Progenitor cell of endocrine pancreas (in vitro differentiated cells): ENCODE measurements around the gene CLSTN2. TPM values are rescaled to one million over a fixed set of nuclear protein-coding genes. Genes with fewer than 3 reads are reported as not detected.

Source experiments
- DNase-seq: peaks from one replicate; pipeline ENCODE4 v3.0.0; 2021; ENCODE audit warnings: low spot score; ENCODE audit not compliant: unreplicated experiment
- H3K27ac Mint-ChIP-seq: 2 replicates; pipeline ENCODE4 v1.8.0; 2021; ENCODE audit warnings: mild to moderate bottlenecking, moderate library complexity, mixed read lengths
- H3K27me3 Mint-ChIP-seq: 2 replicates; pipeline ENCODE4 v1.8.0; 2021; ENCODE audit warnings: mixed read lengths
- H3K36me3 Mint-ChIP-seq: 2 replicates; pipeline ENCODE4 v1.8.0; 2022; ENCODE audit warnings: mixed read lengths; ENCODE audit not compliant: insufficient read depth
- H3K4me1 Mint-ChIP-seq: 2 replicates; pipeline ENCODE4 v1.8.0; 2021; ENCODE audit warnings: low read depth, mixed read lengths
- H3K4me3 Mint-ChIP-seq: 2 replicates; pipeline ENCODE4 v1.8.0; 2021; ENCODE audit warnings: low read depth, mild to moderate bottlenecking, moderate library complexity, mixed read lengths
- H3K9me3 Mint-ChIP-seq: 2 replicates; pipeline ENCODE4 v1.8.0; 2021; ENCODE audit warnings: low read depth, mixed read lengths
- CTCF ChIP-seq: fragments of 200-600 bp; sonication (generic); IDR thresholded peaks from one replicate; pipeline ENCODE4 v1.5.0; 2021; ENCODE audit warnings: antibody characterized with exemption, mild to moderate bottlenecking; ENCODE audit not compliant: unreplicated experiment
- total RNA-seq: library from RNA; stranded (reverse); gene quantifications from 2 replicates; pipeline ENCODE4 v1.2.1, GENCODE V29; 2021

CLSTN2 gene
- total RNA-seq, 1 donor from 2014 or later: 2.8 TPM

- Mint-ChIP-seq H3K9me3 (no peaks in the 10 kb centered on the region), H3K36me3 (no peaks in the 10 kb centered on the region), H3K4me1 (peaks cover 5% of the 10 kb centered on the region), H3K27me3 (peaks cover 14% of the 10 kb centered on the region), H3K4me3 (no peak overlapping the region), H3K27ac (no peak overlapping the region)
- DNase-seq: no peak
- TF ChIP-seq CTCF: no peak
These were observed 532.9 kb downstream of the CLSTN2 start for GRCh38 chr3:140467796-140468315.

GRCh38 chr3:140468407-140468806 is 533.4 kb downstream of the CLSTN2 start:
- Mint-ChIP-seq H3K4me3 (no peak overlapping the region), H3K36me3 (no peaks in the 10 kb centered on the region), H3K9me3 (no peaks in the 10 kb centered on the region), H3K4me1 (peaks cover 5% of the 10 kb centered on the region), H3K27ac (no peak overlapping the region), H3K27me3 (peaks cover 12% of the 10 kb centered on the region)
- TF ChIP-seq CTCF: no peak
- DNase-seq: no peak

GRCh38 chr3:140469491-140469890 is 534.5 kb downstream of the CLSTN2 start:
- DNase-seq: no peak
- no peaks in the 10 kb centered on the region for H3K36me3 Mint-ChIP-seq

GRCh38 chr3:140470211-140470610 is 535.2 kb downstream of the CLSTN2 start:
- no peak for DNase-seq

More at GRCh38 chr3:140469491-140469890, 534.5 kb downstream of the CLSTN2 start:
- no peak for TF ChIP-seq CTCF
- H3K27ac Mint-ChIP-seq: no peak overlapping the region
- H3K4me3 Mint-ChIP-seq: no peak overlapping the region
- no peaks in the 10 kb centered on the region for H3K9me3 Mint-ChIP-seq
- peaks cover 6% of the 10 kb centered on the region for H3K27me3 Mint-ChIP-seq
- H3K4me1 Mint-ChIP-seq: peaks cover 5% of the 10 kb centered on the region

GRCh38 chr3:140470962-140471361 is 536.0 kb downstream of the CLSTN2 start:
- Mint-ChIP-seq H3K4me3 (no peak overlapping the region), H3K27ac (no peak overlapping the region), H3K27me3 (peaks cover 6% of the 10 kb centered on the region), H3K9me3 (no peaks in the 10 kb centered on the region), H3K4me1 (peaks cover 5% of the 10 kb centered on the region), H3K36me3 (no peaks in the 10 kb centered on the region)
- TF ChIP-seq CTCF: no peak
- no peak for DNase-seq

More at GRCh38 chr3:140470211-140470610, 535.2 kb downstream of the CLSTN2 start:
- no peaks in the 10 kb centered on the region for H3K9me3 Mint-ChIP-seq
- no peak overlapping the region for H3K27ac Mint-ChIP-seq
- peaks cover 5% of the 10 kb centered on the region for H3K4me1 Mint-ChIP-seq
- no peaks in the 10 kb centered on the region for H3K36me3 Mint-ChIP-seq
- H3K4me3 Mint-ChIP-seq: no peak overlapping the region
- H3K27me3 Mint-ChIP-seq: peaks cover 6% of the 10 kb centered on the region
- TF ChIP-seq CTCF: no peak
